Panc1 (cell line): ENCODE data around the gene STYXL1.

Experiments used
- POLR2AphosphoS5 ChIP-seq: IDR thresholded peaks from 2 replicates; pipeline ENCODE4 v1.6.1; 2012; ENCODE audit warnings: mild to moderate bottlenecking, low read depth, low read length, moderate library complexity
- TCF7L2 ChIP-seq: IDR thresholded peaks from 2 replicates; pipeline ENCODE4 v1.6.1; 2011; ENCODE audit warnings: mild to moderate bottlenecking, low read depth, low read length, inconsistent platforms
- TF ChIP-seq, protein P1 (sequence below): fragments of 450-650 bp; IDR thresholded peaks from 2 replicates; pipeline ENCODE4 v1.5.1; 2017; ENCODE audit warnings: mild to moderate bottlenecking

- TF ChIP-seq, protein P1, sequence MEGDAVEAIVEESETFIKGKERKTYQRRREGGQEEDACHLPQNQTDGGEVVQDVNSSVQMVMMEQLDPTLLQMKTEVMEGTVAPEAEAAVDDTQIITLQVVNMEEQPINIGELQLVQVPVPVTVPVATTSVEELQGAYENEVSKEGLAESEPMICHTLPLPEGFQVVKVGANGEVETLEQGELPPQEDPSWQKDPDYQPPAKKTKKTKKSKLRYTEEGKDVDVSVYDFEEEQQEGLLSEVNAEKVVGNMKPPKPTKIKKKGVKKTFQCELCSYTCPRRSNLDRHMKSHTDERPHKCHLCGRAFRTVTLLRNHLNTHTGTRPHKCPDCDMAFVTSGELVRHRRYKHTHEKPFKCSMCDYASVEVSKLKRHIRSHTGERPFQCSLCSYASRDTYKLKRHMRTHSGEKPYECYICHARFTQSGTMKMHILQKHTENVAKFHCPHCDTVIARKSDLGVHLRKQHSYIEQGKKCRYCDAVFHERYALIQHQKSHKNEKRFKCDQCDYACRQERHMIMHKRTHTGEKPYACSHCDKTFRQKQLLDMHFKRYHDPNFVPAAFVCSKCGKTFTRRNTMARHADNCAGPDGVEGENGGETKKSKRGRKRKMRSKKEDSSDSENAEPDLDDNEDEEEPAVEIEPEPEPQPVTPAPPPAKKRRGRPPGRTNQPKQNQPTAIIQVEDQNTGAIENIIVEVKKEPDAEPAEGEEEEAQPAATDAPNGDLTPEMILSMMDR, result no peak
- TF ChIP-seq TCF7L2 (no peak), POLR2AphosphoS5 (no peak)
These were observed 80.7 kb downstream of the STYXL1 start for GRCh38 chr7:75967055-75967454.
